Esophagus muscularis mucosa (tissue), 4 donors: ENCODE data around the gene PROSER3.

Source experiments
- CTCF ChIP-seq, 3 experiments: fragments of 200-600 bp in 2 of 3; fragments of 450-650 bp in 1 of 3; sonication (generic) in 2 of 3; IDR thresholded peaks; one replicate each; pipeline ENCODE4 v1.5.1; 2017 to 2019; ENCODE audit warnings: antibody characterized with exemption in 3 of 3, mild to moderate bottlenecking in 2 of 3, moderate library complexity in 1 of 3
- EP300 ChIP-seq: sonication (generic); formaldehyde crosslinking; IDR thresholded peaks from one replicate; pipeline ENCODE4 v1.6.1; 2017; ENCODE audit warnings: antibody characterized with exemption
- POLR2A ChIP-seq: fragments of 450-650 bp; IDR thresholded peaks from one replicate; pipeline ENCODE4 v1.6.1; 2017; ENCODE audit warnings: antibody characterized with exemption, moderate library complexity, mild to moderate bottlenecking, low read depth

GRCh38 chr19:35734273-35734672 is 23.7 kb upstream of the PROSER3 start:
- no peak for TF ChIP-seq CTCF (IDR thresholded peaks at IDR 0.05)
- no peak for TF ChIP-seq POLR2A
- no peak for TF ChIP-seq EP300
